HEK293 (cell line): ENCODE measurements around the gene TMEM207.
A peak's percentile ranks its signal among the peaks of the same experiment; 100 is the strongest.

ENCODE experiments used
- EGR2 ChIP-seq: fragments of 450-650 bp; formaldehyde crosslinking; IDR thresholded peaks from 2 replicates; pipeline ENCODE4 v1.5.1; 2016; ENCODE audit warnings: low read depth, missing biosample characterization, missing genetic modification characterization
- SP3 ChIP-seq: fragments of 450-650 bp; formaldehyde crosslinking; IDR thresholded peaks from 2 replicates; pipeline ENCODE4 v1.5.1; 2016; ENCODE audit warnings: missing biosample characterization, missing genetic modification characterization
- ZFP3 ChIP-seq: fragments of 450-650 bp; formaldehyde crosslinking; IDR thresholded peaks from 2 replicates; pipeline ENCODE4 v1.5.1; 2016; ENCODE audit warnings: low read depth, missing biosample characterization, missing genetic modification characterization
- ZNF175 ChIP-seq: fragments of 450-650 bp; formaldehyde crosslinking; IDR thresholded peaks from 2 replicates; pipeline ENCODE4 v1.5.1; 2016; ENCODE audit warnings: missing biosample characterization, missing genetic modification characterization
- ZNF211 ChIP-seq: fragments of 450-650 bp; formaldehyde crosslinking; IDR thresholded peaks from 2 replicates; pipeline ENCODE4 v1.5.1; 2016; ENCODE audit warnings: low read depth, missing biosample characterization, missing genetic modification characterization
- ZNF221 ChIP-seq: fragments of 450-650 bp; formaldehyde crosslinking; IDR thresholded peaks from 2 replicates; pipeline ENCODE4 v1.5.1; 2017; ENCODE audit warnings: missing biosample characterization, missing genetic modification characterization, borderline replicate concordance
- ZNF239 ChIP-seq: fragments of 450-650 bp; formaldehyde crosslinking; IDR thresholded peaks from 2 replicates; pipeline ENCODE4 v1.5.1; 2016; ENCODE audit warnings: missing biosample characterization, missing genetic modification characterization
- ZNF335 ChIP-seq: fragments of 450-650 bp; formaldehyde crosslinking; conservative IDR thresholded peaks from 2 replicates; pipeline ENCODE4 v1.5.1; 2016; ENCODE audit warnings: missing biosample characterization, missing genetic modification characterization
- ZNF514 ChIP-seq: fragments of 450-650 bp; formaldehyde crosslinking; IDR thresholded peaks from 2 replicates; pipeline ENCODE4 v1.5.1; 2016; ENCODE audit warnings: missing biosample characterization, missing genetic modification characterization
- ZNF530 ChIP-seq: fragments of 450-650 bp; formaldehyde crosslinking; IDR thresholded peaks from 2 replicates; pipeline ENCODE4 v1.5.1; 2016; ENCODE audit warnings: low read depth, missing biosample characterization, missing genetic modification characterization
- ZNF624 ChIP-seq: fragments of 450-650 bp; formaldehyde crosslinking; IDR thresholded peaks from 2 replicates; pipeline ENCODE4 v1.5.1; 2017; ENCODE audit warnings: missing biosample characterization, missing genetic modification characterization
- TF ChIP-seq, protein P1 (sequence below): fragments of 450-650 bp; formaldehyde crosslinking; IDR thresholded peaks from 2 replicates; pipeline ENCODE4 v1.5.1; 2016; ENCODE audit warnings: missing biosample characterization, missing genetic modification characterization
- TF ChIP-seq, protein P2 (sequence below): fragments of 450-650 bp; formaldehyde crosslinking; IDR thresholded peaks from 2 replicates; pipeline ENCODE4 v1.5.1; 2017; ENCODE audit warnings: missing biosample characterization, missing genetic modification characterization
- TF ChIP-seq, protein P3 (sequence below): fragments of 450-650 bp; formaldehyde crosslinking; IDR thresholded peaks from 2 replicates; pipeline ENCODE4 v1.5.1; 2016; ENCODE audit warnings: missing biosample characterization, missing genetic modification characterization
- TF ChIP-seq, protein P4 (sequence below): fragments of 450-650 bp; formaldehyde crosslinking; IDR thresholded peaks from 2 replicates; pipeline ENCODE4 v1.5.1; 2016; ENCODE audit warnings: missing biosample characterization, missing genetic modification characterization, borderline replicate concordance
- TF ChIP-seq, protein P5 (sequence below): fragments of 450-650 bp; formaldehyde crosslinking; IDR thresholded peaks from 2 replicates; pipeline ENCODE4 v1.5.1; 2016; ENCODE audit warnings: missing biosample characterization, missing genetic modification characterization
- TF ChIP-seq, protein P6 (sequence below): fragments of 450-650 bp; IDR thresholded peaks from 2 replicates; pipeline ENCODE4 v1.5.1; 2018; ENCODE audit warnings: missing biosample characterization, mild to moderate bottlenecking, missing genetic modification characterization
- TF ChIP-seq, protein P7 (sequence below): fragments of 450-650 bp; formaldehyde crosslinking; IDR thresholded peaks from 2 replicates; pipeline ENCODE4 v1.5.1; 2016; ENCODE audit warnings: missing biosample characterization, missing genetic modification characterization
- TF ChIP-seq, protein P8 (sequence below): fragments of 450-650 bp; IDR thresholded peaks from 2 replicates; pipeline ENCODE4 v1.5.1; 2018; ENCODE audit warnings: missing biosample characterization, missing genetic modification characterization

The TMEM207 gene

DNA sequence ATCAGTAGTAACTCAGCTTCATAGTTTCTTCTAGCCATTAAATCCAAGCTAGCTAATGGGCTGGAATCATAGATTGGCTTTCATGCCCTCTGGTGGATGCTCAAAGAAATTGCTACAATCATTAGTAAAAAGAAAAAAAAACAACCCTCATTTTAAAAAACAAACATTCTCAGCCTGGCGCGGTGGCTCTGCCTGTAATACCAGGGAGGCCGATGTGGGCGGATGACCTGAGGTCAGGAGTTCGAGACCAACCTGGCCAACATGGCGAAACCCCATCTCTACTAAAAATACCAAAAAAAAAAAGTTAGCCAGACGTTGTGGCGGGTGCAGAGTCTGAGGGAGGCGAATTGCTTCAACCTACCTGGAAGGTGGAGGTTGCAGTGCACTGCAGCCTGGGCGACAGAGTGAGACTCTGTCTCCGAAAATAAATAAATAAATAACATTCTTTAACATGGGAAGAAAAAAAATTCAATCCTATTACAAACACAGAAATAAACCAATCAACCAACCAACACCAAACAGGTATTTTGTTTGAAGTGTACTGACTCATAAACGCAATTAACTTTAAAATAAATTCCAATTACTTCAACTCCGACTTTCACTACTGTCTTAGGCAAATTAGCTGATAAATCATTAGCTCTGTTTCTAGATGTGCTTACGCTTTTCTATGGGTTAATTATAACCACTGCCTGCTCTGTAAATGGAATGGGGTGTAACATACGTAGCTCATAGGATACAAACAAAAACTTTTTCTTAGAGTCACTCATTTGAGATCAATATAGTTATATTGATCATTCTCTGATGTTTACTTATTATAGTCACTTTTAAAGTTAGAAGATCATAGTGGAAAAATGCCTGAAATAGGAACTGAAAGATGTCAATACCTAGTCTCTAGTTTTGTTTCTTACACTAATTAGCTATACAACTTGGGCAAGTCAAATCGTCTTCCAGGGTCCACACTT, 24.9 kb downstream of the TMEM207 start (continued):
- TF ChIP-seq, protein P1, sequence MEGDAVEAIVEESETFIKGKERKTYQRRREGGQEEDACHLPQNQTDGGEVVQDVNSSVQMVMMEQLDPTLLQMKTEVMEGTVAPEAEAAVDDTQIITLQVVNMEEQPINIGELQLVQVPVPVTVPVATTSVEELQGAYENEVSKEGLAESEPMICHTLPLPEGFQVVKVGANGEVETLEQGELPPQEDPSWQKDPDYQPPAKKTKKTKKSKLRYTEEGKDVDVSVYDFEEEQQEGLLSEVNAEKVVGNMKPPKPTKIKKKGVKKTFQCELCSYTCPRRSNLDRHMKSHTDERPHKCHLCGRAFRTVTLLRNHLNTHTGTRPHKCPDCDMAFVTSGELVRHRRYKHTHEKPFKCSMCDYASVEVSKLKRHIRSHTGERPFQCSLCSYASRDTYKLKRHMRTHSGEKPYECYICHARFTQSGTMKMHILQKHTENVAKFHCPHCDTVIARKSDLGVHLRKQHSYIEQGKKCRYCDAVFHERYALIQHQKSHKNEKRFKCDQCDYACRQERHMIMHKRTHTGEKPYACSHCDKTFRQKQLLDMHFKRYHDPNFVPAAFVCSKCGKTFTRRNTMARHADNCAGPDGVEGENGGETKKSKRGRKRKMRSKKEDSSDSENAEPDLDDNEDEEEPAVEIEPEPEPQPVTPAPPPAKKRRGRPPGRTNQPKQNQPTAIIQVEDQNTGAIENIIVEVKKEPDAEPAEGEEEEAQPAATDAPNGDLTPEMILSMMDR, result peak; percentile 68; the same call in 1 of the 2 replicates
- peak; percentile 42; the same call in 1 of the 2 replicates for TF ChIP-seq SP3 (tag by site-specific recombination)
- peak; percentile 24; the same call in 1 of the 2 replicates for TF ChIP-seq ZNF335 (tag by site-specific recombination)
- TF ChIP-seq, protein P2, sequence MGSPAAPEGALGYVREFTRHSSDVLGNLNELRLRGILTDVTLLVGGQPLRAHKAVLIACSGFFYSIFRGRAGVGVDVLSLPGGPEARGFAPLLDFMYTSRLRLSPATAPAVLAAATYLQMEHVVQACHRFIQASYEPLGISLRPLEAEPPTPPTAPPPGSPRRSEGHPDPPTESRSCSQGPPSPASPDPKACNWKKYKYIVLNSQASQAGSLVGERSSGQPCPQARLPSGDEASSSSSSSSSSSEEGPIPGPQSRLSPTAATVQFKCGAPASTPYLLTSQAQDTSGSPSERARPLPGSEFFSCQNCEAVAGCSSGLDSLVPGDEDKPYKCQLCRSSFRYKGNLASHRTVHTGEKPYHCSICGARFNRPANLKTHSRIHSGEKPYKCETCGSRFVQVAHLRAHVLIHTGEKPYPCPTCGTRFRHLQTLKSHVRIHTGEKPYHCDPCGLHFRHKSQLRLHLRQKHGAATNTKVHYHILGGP (tag by site-specific recombination), result no peak
- no peak for TF ChIP-seq ZNF211 (tag by site-specific recombination)
- no peak for TF ChIP-seq ZNF175 (tag by site-specific recombination)
- no peak for TF ChIP-seq ZNF239 (tag by site-specific recombination)
- TF ChIP-seq, protein P3, sequence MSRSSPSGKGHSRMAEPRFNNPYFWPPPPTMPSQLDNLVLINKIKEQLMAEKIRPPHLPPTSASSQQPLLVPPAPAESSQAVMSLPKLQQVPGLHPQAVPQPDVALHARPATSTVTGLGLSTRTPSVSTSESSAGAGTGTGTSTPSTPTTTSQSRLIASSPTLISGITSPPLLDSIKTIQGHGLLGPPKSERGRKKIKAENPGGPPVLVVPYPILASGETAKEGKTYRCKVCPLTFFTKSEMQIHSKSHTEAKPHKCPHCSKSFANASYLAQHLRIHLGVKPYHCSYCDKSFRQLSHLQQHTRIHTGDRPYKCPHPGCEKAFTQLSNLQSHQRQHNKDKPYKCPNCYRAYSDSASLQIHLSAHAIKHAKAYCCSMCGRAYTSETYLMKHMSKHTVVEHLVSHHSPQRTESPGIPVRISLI (tag by site-specific recombination), result peak; percentile 99
- TF ChIP-seq ZNF221 (tag by site-specific recombination), result no peak
- TF ChIP-seq, protein P4, sequence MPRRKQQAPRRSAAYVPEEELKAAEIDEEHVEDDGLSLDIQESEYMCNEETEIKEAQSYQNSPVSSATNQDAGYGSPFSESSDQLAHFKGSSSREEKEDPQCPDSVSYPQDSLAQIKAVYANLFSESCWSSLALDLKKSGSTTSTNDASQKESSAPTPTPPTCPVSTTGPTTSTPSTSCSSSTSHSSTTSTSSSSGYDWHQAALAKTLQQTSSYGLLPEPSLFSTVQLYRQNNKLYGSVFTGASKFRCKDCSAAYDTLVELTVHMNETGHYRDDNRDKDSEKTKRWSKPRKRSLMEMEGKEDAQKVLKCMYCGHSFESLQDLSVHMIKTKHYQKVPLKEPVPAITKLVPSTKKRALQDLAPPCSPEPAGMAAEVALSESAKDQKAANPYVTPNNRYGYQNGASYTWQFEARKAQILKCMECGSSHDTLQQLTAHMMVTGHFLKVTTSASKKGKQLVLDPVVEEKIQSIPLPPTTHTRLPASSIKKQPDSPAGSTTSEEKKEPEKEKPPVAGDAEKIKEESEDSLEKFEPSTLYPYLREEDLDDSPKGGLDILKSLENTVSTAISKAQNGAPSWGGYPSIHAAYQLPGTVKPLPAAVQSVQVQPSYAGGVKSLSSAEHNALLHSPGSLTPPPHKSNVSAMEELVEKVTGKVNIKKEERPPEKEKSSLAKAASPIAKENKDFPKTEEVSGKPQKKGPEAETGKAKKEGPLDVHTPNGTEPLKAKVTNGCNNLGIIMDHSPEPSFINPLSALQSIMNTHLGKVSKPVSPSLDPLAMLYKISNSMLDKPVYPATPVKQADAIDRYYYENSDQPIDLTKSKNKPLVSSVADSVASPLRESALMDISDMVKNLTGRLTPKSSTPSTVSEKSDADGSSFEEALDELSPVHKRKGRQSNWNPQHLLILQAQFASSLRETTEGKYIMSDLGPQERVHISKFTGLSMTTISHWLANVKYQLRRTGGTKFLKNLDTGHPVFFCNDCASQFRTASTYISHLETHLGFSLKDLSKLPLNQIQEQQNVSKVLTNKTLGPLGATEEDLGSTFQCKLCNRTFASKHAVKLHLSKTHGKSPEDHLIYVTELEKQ (tag by site-specific recombination), result no peak
- TF ChIP-seq, protein P5, sequence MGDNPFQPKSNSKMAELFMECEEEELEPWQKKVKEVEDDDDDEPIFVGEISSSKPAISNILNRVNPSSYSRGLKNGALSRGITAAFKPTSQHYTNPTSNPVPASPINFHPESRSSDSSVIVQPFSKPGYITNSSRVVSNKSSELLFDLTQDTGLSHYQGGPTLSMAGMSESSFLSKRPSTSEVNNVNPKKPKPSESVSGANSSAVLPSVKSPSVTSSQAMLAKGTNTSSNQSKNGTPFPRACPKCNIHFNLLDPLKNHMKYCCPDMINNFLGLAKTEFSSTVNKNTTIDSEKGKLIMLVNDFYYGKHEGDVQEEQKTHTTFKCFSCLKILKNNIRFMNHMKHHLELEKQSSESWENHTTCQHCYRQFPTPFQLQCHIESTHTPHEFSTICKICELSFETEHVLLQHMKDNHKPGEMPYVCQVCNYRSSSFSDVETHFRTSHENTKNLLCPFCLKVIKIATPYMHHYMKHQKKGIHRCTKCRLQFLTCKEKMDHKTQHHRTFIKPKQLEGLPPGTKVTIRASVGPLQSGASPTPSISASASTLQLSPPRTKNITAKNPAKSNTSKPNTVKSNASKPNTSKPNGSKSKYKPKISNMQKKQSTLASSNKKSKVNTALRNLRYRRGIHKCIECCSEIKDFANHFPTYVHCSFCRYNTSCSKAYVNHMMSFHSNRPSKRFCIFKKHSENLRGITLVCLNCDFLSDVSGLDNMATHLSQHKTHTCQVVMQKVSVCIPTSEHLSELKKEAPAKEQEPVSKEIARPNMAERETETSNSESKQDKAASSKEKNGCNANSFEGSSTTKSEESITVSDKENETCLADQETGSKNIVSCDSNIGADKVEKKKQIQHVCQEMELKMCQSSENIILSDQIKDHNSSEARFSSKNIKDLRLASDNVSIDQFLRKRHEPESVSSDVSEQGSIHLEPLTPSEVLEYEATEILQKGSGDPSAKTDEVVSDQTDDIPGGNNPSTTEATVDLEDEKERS (tag by site-specific recombination), result no peak
- no peak for TF ChIP-seq ZFP3
- TF ChIP-seq, protein P6, sequence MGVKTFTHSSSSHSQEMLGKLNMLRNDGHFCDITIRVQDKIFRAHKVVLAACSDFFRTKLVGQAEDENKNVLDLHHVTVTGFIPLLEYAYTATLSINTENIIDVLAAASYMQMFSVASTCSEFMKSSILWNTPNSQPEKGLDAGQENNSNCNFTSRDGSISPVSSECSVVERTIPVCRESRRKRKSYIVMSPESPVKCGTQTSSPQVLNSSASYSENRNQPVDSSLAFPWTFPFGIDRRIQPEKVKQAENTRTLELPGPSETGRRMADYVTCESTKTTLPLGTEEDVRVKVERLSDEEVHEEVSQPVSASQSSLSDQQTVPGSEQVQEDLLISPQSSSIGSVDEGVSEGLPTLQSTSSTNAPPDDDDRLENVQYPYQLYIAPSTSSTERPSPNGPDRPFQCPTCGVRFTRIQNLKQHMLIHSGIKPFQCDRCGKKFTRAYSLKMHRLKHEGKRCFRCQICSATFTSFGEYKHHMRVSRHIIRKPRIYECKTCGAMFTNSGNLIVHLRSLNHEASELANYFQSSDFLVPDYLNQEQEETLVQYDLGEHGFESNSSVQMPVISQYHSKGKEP (tag by site-specific recombination), result no peak
- TF ChIP-seq ZNF624 (tag by site-specific recombination), result no peak
- TF ChIP-seq, protein P7, sequence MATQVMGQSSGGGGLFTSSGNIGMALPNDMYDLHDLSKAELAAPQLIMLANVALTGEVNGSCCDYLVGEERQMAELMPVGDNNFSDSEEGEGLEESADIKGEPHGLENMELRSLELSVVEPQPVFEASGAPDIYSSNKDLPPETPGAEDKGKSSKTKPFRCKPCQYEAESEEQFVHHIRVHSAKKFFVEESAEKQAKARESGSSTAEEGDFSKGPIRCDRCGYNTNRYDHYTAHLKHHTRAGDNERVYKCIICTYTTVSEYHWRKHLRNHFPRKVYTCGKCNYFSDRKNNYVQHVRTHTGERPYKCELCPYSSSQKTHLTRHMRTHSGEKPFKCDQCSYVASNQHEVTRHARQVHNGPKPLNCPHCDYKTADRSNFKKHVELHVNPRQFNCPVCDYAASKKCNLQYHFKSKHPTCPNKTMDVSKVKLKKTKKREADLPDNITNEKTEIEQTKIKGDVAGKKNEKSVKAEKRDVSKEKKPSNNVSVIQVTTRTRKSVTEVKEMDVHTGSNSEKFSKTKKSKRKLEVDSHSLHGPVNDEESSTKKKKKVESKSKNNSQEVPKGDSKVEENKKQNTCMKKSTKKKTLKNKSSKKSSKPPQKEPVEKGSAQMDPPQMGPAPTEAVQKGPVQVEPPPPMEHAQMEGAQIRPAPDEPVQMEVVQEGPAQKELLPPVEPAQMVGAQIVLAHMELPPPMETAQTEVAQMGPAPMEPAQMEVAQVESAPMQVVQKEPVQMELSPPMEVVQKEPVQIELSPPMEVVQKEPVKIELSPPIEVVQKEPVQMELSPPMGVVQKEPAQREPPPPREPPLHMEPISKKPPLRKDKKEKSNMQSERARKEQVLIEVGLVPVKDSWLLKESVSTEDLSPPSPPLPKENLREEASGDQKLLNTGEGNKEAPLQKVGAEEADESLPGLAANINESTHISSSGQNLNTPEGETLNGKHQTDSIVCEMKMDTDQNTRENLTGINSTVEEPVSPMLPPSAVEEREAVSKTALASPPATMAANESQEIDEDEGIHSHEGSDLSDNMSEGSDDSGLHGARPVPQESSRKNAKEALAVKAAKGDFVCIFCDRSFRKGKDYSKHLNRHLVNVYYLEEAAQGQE (tag by site-specific recombination), result no peak
- TF ChIP-seq EGR2 (tag by site-specific recombination), result peak; percentile 84
- no peak for TF ChIP-seq ZNF514
- TF ChIP-seq, protein P8, sequence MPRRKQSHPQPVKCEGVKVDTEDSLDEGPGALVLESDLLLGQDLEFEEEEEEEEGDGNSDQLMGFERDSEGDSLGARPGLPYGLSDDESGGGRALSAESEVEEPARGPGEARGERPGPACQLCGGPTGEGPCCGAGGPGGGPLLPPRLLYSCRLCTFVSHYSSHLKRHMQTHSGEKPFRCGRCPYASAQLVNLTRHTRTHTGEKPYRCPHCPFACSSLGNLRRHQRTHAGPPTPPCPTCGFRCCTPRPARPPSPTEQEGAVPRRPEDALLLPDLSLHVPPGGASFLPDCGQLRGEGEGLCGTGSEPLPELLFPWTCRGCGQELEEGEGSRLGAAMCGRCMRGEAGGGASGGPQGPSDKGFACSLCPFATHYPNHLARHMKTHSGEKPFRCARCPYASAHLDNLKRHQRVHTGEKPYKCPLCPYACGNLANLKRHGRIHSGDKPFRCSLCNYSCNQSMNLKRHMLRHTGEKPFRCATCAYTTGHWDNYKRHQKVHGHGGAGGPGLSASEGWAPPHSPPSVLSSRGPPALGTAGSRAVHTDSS (tag by site-specific recombination), result no peak
- TF ChIP-seq ZNF530 (tag by site-specific recombination), result no peak
